ENCODE data around the gene ZCCHC14.
"Not testable (repeated sequence)": the region's sequence is repeated elsewhere in the genome, so short reads cannot be mapped to it uniquely, and the experiment has no call there.

ZCCHC14 gene

DNA sequence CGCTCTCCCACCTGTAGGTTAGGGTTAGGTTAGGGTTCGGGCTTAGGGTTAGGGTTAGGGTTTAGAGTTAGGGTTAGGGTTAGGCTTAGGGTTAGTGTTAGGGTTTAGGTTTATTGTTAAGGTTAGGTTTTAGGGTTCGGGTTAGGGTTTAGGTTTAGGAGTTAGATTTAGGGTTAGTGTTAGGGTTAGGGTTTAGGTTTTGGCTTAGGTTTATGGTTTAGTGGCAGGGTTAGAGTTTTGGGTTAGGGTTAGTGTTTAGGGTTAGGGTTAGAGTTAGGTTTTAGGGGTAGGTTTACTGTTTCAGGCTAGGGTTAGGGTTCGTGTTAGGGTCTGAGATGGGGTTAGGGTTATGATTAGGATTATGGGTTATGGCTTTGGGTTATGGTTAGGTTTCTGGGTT lies 31.6 kb upstream of the ZCCHC14 start:
- no peak for DNase-seq (ENCODE audit: low read depth in 2 of 2)

DNA sequence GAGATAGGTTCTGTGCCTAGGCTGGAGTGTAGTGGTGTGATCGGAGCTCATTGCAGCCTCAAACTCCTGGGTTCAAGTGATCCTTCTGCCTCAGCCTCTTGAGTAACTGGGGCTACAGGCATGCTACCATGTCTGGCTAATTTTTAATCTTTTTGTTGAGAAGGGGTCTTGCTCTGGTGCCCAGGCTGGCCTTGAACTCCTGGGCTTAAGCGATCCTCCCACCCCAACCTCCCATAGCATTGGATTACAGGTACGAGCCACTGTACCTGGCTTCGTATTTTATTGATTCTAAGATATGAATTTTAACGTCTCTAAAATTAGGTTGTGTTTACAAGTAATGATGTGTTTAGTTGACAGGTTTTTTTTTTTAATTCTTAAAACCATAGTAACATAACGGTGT lies 30.8 kb upstream of the ZCCHC14 start:
- DNase-seq (ENCODE audit: low read depth in 2 of 2), result not testable (repeated sequence)

DNA sequence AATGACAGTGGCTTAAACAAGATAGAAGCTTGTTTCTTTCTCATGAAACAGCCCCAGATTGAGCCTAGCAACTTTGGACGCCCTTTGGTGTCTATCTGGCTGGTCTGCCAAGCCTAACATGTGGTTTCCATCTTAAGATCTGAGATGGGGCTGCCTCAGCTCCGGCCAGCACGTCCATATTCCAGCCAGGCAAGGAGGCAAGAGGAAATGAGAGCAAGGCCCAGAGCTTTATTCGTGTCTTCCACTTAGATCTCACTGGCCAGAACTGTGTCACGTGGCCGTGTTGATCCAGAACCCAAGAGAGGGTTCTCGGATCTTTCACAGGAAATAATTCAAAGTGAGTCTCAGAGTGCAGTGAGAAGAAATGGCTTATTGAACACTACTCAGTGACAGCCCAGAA lies 28.9 kb upstream of the ZCCHC14 start:
- DNase-seq (ENCODE audit: low read depth in 2 of 2), result not testable (repeated sequence)

DNA sequence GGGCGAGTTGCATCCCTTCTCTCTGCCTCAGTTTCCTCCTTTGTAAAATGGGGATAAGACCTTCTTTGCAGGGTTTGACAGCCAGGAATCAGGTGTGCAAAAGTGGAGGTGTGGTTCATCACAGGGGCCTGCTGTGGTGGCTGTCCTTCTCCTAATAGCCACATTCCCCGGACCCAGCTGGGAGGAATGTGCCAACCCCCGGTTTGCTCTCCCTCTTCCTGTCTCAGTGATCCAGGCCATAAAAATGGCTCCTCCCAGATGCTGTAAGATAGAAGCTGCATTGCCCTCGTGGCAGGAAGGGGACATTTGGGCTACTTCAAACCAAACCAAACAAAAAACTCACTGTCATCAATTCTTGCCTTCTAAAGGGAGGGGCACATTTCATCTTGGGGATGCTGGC lies 26.3 kb upstream of the ZCCHC14 start:
- not testable (repeated sequence) for DNase-seq (ENCODE audit: low read depth in 2 of 2)

DNA sequence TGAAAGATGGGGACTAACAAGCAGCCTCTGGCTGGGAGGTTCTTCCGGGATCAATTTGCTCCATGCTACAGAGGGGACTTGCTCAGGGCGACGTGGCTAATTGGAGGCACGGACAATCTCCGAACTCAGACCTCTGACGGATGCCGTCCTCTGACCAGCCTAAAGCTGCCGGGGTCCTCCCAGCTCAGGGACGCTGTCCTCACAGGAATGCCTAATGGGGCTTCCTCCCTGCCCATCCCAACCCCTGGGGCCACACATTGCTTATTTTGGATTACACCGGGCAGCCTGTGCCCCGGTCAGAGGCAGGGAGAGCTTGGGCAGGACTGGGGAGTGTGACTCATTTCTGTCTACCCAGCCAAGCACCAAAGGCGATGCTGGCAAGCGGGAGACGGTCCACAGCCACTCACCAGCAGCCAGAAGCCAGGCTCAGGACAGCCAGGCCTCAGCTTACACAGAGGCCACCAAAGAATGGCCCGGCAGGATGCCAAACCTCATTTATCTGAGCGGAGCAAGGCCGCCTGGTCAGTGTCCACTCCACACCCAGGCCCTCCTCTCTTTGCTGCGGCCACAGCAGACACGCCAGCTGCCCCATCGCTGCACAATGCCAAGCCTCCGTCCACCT lies 25.7 kb upstream of the ZCCHC14 start:
- DNase-seq (ENCODE audit: low read depth in 2 of 2), result not testable (repeated sequence)

DNA sequence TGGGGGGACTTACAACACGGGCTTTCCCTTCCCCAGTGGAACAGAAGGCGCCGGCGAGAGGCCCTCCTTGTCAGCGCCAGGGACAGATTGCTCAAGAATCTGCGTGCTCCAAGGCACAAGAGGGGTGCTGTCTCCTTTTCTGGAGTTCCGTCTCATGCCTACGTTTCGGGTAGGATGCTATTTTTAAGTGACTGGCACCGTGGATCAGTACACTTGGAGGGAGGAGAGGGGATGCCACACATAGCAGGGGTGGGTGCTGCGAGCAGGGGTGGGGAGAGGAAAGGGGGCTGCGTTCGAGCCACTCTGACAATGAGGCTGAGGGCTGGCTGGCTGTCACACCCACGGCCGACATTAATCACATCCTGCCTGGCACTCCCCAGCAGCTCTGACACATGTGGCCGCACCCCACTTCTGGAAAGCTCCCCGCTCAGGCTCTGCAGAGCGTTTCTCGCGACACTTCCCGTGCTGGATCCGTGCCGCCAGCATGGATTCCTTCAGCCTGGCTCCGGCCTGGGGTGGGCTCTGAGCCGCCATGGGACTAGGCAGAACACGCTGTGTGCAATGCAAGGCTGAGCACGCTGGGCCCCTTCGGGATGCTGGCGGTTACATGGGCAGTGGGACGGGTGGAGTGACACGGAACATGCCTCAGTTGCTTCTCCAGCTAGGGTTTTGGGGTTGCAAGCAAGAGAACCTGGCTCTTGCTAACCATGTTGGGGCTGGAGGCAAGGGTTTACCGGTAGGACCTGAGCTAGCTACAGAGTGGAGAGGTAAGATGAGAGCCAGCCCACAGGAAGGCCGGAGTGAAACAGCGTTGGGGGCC lies 25.0 kb upstream of the ZCCHC14 start:
- not testable (repeated sequence) for DNase-seq (ENCODE audit: low read depth in 2 of 2)

DNA sequence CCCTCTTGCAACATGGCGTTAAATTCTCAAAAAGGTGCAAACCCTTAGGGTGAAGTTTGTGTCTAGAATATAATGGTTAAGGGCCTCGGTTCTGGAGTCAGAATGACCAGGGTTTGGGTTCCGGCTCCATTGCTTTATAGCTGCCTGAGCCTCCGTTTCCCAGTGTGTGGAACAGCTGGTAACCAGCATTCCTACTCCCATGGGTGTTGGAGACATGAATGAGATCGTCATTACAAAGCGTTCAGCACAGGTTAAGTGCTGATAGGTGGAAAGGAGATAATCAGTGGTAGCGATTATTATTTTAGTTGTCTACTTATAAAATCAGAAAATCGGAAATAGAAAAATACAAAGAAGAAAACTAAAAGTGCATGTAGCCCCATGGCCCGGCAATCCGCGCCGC lies 23.5 kb upstream of the ZCCHC14 start:
- no peak for DNase-seq (ENCODE audit: low read depth in 2 of 2)

DNA sequence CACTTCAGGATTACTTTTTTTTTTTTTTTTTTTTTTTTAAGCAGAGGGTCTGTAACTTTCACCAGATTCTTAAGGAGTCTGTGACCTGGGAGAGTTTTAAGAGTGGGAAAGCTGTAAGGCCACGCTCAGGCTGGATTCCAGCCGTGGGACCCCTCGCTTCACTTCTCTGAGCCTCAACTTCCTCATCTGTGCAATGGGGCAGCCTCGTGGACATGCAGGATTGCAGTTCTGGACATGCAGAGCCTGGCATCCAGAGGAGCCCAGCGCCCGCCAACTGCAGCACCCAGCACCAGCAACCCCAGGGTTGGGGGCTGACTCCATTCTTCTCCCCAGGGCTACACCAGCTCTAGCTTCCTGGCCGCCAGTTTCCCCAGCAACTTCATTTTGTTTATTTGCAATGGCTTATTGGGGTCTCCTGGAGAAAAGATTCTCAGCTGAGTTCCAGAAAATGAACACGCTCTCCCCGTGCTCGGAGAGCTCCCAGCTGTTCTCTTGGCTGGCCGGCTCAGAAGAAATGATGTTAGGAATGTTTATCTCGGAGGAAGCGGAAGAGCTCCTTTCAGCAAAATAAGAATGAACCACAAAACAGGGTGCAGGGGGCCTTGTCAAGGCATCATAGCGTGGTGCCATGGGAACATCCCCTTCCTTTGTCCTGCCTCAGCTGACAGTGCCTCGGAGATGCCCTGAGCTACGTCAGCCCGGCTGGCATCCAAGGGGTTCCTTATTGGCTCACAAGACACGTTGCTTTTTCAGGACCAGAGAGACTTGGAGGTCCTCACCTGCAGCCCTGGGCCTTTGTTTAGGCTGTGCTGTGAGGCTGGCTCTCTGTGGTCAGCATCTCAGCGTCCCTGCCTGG lies 22.9 kb upstream of the ZCCHC14 start:
- no peak for DNase-seq (ENCODE audit: low read depth in 2 of 2)

DNA sequence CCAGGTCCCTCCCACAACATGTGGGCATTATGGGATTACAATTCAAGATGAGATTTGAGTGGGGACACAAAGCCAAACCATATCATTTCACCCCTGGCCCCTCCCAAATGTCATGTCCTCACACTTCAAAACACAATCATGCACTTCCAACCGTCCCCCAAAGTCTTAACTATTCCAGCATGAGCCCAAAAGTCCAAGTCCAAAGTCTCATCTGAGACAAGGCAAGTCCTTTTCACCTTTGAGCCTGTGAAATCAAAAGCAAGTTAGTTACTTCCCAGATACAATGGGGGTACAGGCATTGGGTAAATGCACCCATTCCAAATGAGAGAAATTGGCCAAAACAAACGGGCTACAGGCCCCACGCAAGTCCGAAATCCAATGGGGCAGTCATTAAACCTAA lies 17.0 kb upstream of the ZCCHC14 start:
- not testable (repeated sequence) for DNase-seq (ENCODE audit: low read depth in 2 of 2)

DNA sequence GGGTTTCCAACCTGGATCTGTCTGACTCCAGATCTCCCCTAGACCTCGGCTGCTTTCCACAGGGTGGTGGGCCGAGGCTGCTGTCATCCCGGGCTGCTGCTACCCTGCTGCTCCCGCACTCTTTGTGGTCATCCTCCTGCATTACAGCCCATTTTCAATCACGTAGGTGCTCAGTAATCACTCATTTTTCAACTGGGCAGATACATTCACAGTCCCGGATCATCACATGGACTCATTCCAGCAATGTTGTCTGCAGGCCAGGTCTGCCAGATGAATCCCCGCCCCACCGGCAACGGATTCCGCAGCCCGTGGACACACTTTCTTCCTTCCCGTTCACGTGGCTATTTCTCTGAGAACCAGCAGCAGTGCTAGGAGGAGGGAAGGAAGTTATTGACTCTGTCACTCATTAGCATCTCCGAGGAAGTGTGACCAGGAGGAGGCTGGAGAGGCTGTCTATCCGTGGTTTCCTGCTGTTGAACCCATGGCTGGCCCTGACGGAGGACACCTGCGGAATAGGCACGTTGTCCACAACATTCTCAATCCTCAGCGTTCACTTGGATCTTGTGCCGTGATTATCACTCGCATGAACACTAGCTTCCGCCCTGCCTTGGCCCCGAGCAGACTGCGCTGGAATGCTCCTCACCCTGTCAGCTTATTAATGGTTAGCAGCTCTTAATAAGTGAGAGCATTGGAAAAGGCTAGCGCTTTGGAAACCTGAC lies 14.7 kb upstream of the ZCCHC14 start:
- DNase-seq (ENCODE audit: low read depth in 2 of 2), result no peak

DNA sequence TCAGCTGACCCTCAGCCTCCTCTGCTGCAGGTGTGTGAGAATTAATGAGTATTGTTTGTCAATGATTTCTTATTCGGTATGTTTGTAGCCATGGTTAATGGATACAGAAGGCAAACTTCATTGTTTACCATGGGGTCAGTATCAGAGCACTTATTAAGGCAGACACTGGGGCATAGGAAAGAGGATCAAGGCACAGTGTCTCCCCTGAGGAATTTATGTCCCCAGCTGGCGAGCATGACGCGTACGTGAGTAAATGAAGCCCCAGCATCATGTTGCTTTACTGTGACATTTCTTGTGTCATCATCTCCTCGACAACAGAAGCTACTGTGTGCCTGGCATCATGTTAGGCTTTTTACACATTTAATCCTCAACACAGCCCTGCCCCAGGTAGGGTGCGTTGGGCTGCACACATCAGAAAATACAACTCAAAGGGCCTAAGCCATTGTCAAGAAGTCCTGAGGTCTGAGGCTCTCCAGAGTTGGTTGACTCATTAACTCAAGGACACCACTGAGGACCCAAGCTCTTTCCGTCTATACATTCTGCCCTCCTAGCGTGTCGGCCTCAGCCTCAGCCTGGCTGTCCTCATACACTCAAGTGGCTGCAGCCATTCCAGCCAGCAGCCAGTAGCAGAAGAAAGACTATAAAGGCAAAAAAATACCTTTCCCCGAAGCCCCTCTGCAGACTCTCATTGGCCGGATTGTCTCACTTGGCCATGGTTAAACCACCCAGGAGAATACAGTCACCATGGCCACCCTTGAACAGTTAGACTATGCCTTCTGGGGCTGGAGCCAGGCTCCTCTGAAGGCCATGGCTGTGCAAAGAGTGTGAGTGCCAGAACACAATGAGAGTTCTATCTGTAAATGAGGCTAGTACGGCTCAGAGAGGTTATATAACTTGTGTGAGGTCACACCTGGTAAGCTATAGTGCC lies 13.9 kb upstream of the ZCCHC14 start:
- no peak for DNase-seq (ENCODE audit: low read depth in 2 of 2)

DNA sequence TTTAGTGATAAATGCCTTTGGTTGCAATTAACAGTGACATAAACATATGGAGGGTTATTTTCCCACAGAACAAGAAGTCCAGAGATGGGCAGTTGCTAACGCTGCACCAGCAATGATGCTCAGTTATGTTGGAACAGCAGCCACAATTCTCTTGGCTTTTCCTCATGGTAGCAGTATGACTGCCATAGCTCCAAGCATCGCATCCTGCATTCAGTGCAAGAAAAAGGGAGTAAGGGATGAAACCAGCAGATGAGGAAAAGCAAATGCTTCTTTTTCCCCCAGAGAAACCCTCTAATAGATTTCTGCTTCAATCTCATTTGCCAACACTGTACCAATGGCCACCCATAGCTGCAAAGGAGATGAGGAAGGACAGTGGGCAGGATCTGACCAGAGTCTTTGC lies 13.0 kb upstream of the ZCCHC14 start:
- DNase-seq (ENCODE audit: low read depth in 2 of 2), result no peak

DNA sequence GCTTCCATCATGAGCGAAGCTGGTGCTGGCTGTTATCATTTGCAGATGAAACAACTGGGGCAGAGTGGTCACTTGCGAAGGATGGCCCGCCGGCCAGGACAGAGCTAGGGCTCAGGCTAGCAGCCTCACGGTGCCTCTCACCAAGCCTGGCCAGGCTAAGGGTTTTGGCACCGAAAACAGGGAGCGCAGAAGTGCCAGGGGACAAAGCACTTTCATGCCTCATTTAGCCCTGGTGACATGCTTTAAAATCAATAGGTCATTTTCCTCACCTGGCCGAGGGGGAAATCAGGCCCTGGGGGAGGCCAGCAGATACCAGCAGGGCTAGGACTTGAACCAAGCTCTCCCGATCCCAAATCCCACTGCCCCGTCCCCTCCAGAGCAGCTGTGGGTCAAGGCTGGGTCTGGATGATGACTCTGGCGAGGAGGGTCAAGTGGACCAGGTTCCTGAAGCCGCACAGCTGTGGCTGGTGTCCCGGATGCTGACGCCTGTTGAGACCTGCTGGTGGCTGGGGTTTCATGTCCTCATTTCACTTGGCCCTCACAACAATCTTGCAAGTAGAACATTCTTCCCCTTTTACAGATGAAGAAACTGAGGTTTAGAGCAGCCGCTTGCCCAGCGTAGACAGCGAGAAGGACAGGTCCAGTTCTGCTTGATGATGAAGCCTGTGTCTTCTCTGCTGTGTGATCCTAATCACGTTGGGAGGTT lies 10.6 kb upstream of the ZCCHC14 start:
- not testable (repeated sequence) for DNase-seq (ENCODE audit: low read depth in 2 of 2)

DNA sequence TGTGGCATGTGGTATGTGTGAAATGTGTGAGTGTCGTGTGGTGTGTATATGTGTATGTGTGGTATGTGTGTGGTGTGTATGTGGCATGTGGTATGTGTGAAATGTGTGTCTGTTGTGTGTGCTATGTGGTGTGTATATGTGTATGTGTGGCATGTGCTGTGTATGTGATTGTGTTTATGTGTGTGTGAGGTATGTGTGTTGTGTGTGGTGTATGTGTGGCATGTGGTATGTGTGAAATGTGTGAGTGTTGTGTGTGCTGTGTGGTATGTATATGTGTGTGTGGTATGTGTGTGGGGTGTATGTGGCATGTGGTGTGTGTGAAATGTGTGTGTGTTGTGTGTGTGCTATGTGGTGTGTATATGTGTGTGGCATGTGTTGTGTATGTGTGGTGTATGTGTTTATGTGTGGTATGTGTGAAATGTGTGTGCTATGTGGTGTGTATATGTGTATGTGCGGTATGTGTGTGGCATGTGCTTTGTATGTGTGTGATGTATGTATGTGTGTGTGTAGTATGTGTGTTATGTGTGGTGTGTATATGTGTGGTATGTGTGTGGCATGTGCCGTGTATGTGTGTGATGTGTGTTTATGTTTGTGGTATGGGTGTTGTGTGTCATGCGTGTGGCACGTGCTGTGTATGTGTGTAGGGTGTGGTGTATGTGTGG lies 9.6 kb upstream of the ZCCHC14 start:
- no peak for DNase-seq (ENCODE audit: low read depth in 2 of 2)

DNA sequence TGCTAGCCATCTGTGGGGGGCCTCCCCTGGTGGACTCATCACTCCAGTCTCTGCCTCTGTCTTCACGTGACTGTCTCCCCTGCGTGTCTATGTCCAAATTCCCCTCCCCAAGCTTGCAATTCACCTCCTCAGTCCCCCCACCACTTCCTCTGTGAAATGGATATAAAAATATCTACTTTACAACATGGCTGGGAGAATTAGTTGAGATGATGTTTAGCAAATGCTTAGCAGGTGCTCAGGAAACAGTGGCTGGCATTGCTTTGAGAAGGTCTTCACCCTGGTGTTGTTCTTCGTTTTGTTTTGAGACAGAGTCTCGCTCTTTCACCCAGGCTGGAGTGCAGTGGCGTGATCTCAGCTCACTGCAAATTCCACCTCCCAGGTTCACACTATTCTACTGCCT lies 8.3 kb upstream of the ZCCHC14 start:
- no peak for DNase-seq (ENCODE audit: low read depth in 2 of 2)

DNA sequence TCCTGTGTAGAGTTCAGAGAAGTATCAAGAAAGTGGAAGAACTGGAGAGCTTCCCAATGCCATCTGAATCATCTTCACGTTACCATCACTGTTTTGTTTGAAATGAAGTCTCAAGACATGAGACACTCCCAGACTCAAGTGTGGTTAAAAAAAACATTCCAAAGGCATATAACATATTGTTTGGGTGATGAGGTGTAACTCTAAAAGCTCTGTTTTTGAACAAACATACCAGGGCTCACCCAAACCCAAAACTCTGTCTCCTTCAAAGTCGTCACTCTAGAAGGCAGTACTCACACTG lies 6.3 kb upstream of the ZCCHC14 start:
- no peak for DNase-seq (ENCODE audit: low read depth in 2 of 2)

DNA sequence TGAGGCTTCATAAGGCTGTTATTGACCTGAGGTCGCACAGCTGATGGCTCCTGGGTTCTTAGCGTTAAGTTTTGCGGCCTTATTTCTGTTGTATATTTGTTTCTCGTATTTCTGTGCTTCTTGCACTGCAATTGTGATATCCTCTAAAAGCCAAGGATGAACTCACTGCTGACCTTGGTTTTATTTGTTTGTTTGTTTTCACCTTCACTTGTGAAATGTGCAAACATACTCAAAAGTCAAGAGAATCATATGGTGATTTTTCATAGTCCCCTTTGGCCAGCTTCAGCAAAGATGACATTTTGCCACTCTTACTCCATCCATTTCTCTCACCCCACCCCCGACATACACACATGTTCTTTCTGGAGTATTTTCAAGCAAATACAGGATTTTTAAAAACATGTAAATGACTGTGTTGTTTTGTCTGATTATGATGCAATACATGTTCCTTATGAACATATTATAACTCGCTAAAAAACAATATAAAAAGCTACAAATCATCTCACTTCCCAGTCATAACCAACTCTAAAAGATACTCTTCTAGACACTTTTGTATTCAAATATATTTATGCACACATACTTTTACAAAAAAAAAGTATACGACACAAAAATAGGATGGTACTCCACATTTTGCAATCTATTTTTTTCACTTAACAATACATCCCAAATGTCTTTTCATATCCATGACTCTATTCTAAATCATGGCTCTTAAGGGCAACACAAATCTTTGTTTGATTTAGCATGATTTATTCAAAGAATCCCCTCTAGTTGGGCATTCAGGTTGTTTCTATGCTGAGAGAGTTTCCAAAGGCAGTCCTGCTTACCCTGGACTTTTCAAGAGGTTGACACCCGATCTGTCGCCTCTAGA lies 5.7 kb upstream of the ZCCHC14 start:
- DNase-seq (ENCODE audit: low read depth in 2 of 2), result no peak

DNA sequence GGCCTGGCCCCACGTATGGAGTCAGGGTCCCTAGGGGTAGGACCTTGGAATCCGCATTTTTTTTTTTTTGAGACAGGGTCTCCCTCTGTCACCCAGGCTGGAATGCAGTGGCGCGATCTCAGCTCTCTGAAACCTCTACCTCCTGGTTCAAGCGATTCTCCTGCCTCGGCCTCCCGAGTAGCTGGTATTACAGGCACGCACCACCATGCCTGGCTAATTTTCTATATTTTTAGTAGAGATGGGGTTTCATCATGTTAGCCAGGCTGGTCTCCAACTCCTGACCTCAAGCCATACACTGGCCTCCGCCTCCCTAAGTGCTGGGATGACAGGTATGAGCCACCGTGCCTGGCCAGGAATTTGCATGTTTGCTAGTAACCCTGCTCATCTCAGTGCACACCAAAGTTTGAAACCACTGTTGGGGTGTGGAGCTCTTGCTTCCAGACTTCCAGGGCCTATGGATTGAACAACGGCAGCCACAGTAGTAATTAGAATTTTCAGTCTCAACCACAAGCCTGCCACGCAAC lies 5.0 kb upstream of the ZCCHC14 start:
- not testable (repeated sequence) for DNase-seq (ENCODE audit: low read depth in 2 of 2)

Data from activated CD8-positive, alpha-beta memory T cell treated with anti-CD3 and anti-CD28 coated beads for 4 hours (primary cell).